ENCODE results near the gene CYB5R3. TPM values are rescaled to one million over a fixed set of nuclear protein-coding genes. Genes with fewer than 3 reads are reported as not detected.
"Not testable (repeated sequence)": the region's sequence is repeated elsewhere in the genome, so short reads cannot be mapped to it uniquely, and the experiment has no call there.

The CYB5R3 gene
- polyA plus RNA-seq, 4 donors: 70.0 to 174 (median 118) TPM

DNA sequence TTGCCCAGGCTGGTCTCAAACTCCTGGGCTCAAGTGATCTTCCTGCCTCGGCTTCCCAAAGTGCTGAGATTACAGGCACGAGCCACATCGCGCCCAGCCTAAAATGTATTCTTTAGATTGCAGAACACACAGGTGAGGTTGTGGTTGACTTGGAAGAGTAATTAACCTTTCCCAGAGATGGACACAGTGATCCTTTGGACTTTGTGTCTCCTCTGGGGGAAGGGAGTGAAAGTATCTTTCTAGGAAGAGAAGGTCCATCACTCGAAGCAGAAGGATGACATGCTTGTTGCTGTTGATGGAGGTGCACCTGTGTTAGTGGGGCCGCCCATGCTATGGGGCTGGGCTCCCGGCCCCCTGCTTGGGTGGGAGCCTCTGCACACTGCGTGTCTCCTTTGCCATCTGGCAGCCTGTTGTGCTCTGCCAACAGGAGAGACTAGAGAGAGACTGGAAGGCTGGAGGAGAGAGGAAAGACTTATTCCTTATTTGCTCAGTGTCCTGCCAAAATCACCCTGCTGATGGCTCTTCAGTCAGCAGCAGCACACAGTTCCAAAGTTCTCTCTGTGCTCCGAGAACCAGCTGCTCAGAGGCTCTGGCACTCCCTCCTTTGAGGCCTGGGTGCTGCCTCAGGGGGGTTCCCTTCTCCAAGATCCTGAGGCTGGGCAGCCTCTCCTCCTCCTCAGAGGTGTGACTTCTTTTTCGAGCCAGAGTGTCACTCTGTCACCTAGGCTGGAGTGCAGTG lies 33.1 kb upstream of the CYB5R3 start:
- Histone ChIP-seq H3K27me3 (ENCODE audit: control insufficient read depth in 3 of 3, insufficient read depth in 3 of 3, low read length in 3 of 3) (no peaks in the 10 kb centered on the region), H3K36me3 (ENCODE audit: control insufficient read depth in 3 of 3, insufficient read depth in 2 of 3, low read depth in 1 of 3, low read length in 3 of 3) (no peaks in the 10 kb centered on the region), H3K27ac (ENCODE audit: low read depth in 1 of 3, low read length in 2 of 3) (peak overlapping the region in 2 of 3 donors; percentile 11 to 47), H3K4me1 (ENCODE audit: control insufficient read depth in 3 of 3, insufficient read depth in 2 of 3, low read depth in 1 of 3, low read length in 2 of 3) (peaks cover 4 to 56% (median 9%) of the 10 kb centered on the region in 3 donors), H3K4me3 (ENCODE audit: low read depth in 1 of 3, low read length in 3 of 3) (no peak overlapping the region), H3K9me3 (ENCODE audit: control insufficient read depth in 2 of 2, insufficient read depth in 1 of 2, low read depth in 1 of 2, low read length in 1 of 2) (peaks cover 0 to 10% of the 10 kb centered on the region in 2 donors)
- FAIRE-seq: no peak
- 19 to 52% (median 40%) methylated on average over 10 of the region's 10 CpGs for WGBS, 3 donors
- DNase-seq: peak; percentile 83

GRCh38 chr22:42680648-42681047 lies 31.5 kb upstream of the CYB5R3 start:
- peak overlapping the region in 1 of 3 donors; percentile 61 for H3K27ac ChIP-seq (ENCODE audit: low read depth in 1 of 3, low read length in 2 of 3)
- 69 to 79% (median 71%) methylated on average over 8 of the region's 8 CpGs for WGBS, 3 donors
- H3K36me3 ChIP-seq (ENCODE audit: control insufficient read depth in 3 of 3, insufficient read depth in 2 of 3, low read depth in 1 of 3, low read length in 3 of 3): no peaks in the 10 kb centered on the region
- DNase-seq: peak; percentile 22 to 43
- no peak for FAIRE-seq
- peaks cover 4 to 39% (median 9%) of the 10 kb centered on the region in 3 donors for H3K4me1 ChIP-seq (ENCODE audit: control insufficient read depth in 3 of 3, insufficient read depth in 2 of 3, low read depth in 1 of 3, low read length in 2 of 3)
- H3K4me3 ChIP-seq (ENCODE audit: low read depth in 1 of 3, low read length in 3 of 3): no peak overlapping the region
- H3K27me3 ChIP-seq (ENCODE audit: control insufficient read depth in 3 of 3, insufficient read depth in 3 of 3, low read length in 3 of 3): no peaks in the 10 kb centered on the region
- H3K9me3 ChIP-seq (ENCODE audit: control insufficient read depth in 2 of 2, insufficient read depth in 1 of 2, low read depth in 1 of 2, low read length in 1 of 2): peaks cover 0 to 10% of the 10 kb centered on the region in 2 donors

GRCh38 chr22:42679691-42680090 lies 30.5 kb upstream of the CYB5R3 start:
- WGBS, 3 donors: 78 to 95% (median 91%) methylated on average over 4 of the region's 4 CpGs
- no peaks in the 10 kb centered on the region for H3K36me3 ChIP-seq (ENCODE audit: control insufficient read depth in 3 of 3, insufficient read depth in 2 of 3, low read depth in 1 of 3, low read length in 3 of 3)
- H3K27me3 ChIP-seq (ENCODE audit: control insufficient read depth in 3 of 3, insufficient read depth in 3 of 3, low read length in 3 of 3): no peaks in the 10 kb centered on the region
- DNase-seq (no peak), FAIRE-seq (no peak)
- peaks cover 4 to 38% (median 9%) of the 10 kb centered on the region in 3 donors for H3K4me1 ChIP-seq (ENCODE audit: control insufficient read depth in 3 of 3, insufficient read depth in 2 of 3, low read depth in 1 of 3, low read length in 2 of 3)
- no peak overlapping the region for H3K27ac ChIP-seq (ENCODE audit: low read depth in 1 of 3, low read length in 2 of 3)
- H3K4me3 ChIP-seq (ENCODE audit: low read depth in 1 of 3, low read length in 3 of 3): no peak overlapping the region
- H3K9me3 ChIP-seq (ENCODE audit: control insufficient read depth in 2 of 2, insufficient read depth in 1 of 2, low read depth in 1 of 2, low read length in 1 of 2): peaks cover 0 to 10% of the 10 kb centered on the region in 2 donors

- no peaks in the 10 kb centered on the region for H3K36me3 ChIP-seq (ENCODE audit: control insufficient read depth in 3 of 3, insufficient read depth in 2 of 3, low read depth in 1 of 3, low read length in 3 of 3)
- H3K27me3 ChIP-seq (ENCODE audit: control insufficient read depth in 3 of 3, insufficient read depth in 3 of 3, low read length in 3 of 3): no peaks in the 10 kb centered on the region
- WGBS, 3 donors: 95 to 100% (median 98%) methylated on average over 1 of the region's 1 CpG
- H3K4me1 ChIP-seq (ENCODE audit: control insufficient read depth in 3 of 3, insufficient read depth in 2 of 3, low read depth in 1 of 3, low read length in 2 of 3): peaks cover 2 to 30% (median 9%) of the 10 kb centered on the region in 3 donors
- FAIRE-seq: no peak
- peak overlapping the region in 1 of 3 donors; percentile 5 for H3K27ac ChIP-seq (ENCODE audit: low read depth in 1 of 3, low read length in 2 of 3)
- no peak for DNase-seq
- H3K9me3 ChIP-seq (ENCODE audit: control insufficient read depth in 2 of 2, insufficient read depth in 1 of 2, low read depth in 1 of 2, low read length in 1 of 2): peaks cover 0 to 10% of the 10 kb centered on the region in 2 donors
- no peak overlapping the region for H3K4me3 ChIP-seq (ENCODE audit: low read depth in 1 of 3, low read length in 3 of 3)
Measured at GRCh38 chr22:42678894-42679293, 29.7 kb upstream of the CYB5R3 start.

DNA sequence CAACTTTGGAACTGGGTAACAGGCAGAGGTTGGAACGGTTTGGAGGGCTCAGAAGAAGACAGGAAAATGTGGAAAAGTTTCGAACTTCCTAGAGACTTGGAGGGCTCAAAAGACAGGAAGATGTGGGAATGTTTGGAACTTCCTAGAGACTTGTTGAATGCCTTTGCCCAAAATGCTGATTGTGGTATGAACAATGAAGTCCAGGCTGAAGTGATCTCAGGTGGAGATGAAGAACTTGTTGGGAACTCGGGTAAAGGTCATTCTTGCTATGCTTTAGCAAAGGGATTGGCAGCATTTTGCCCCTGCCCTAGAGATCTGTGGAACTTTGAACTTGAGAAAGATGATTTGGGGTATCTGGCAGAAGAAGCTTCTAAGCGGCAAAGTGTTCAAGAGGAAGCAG lies 28.7 kb upstream of the CYB5R3 start:
- H3K4me1 ChIP-seq (ENCODE audit: control insufficient read depth in 3 of 3, insufficient read depth in 2 of 3, low read depth in 1 of 3, low read length in 2 of 3): peaks cover 2 to 20% (median 7%) of the 10 kb centered on the region in 3 donors
- H3K9me3 ChIP-seq (ENCODE audit: control insufficient read depth in 2 of 2, insufficient read depth in 1 of 2, low read depth in 1 of 2, low read length in 1 of 2); H3K36me3 ChIP-seq (ENCODE audit: control insufficient read depth in 3 of 3, insufficient read depth in 2 of 3, low read depth in 1 of 3, low read length in 3 of 3); H3K4me3 ChIP-seq (ENCODE audit: low read depth in 1 of 3, low read length in 3 of 3); FAIRE-seq; H3K27me3 ChIP-seq (ENCODE audit: control insufficient read depth in 3 of 3, insufficient read depth in 3 of 3, low read length in 3 of 3); H3K27ac ChIP-seq (ENCODE audit: low read depth in 1 of 3, low read length in 2 of 3); DNase-seq: not testable (repeated sequence)
- 67 to 88% (median 78%) methylated on average over 4 of the region's 4 CpGs for WGBS, 3 donors

GRCh38 chr22:42676059-42676607 lies 26.9 kb upstream of the CYB5R3 start:
- H3K36me3 ChIP-seq (ENCODE audit: control insufficient read depth in 3 of 3, insufficient read depth in 2 of 3, low read depth in 1 of 3, low read length in 3 of 3): no peaks in the 10 kb centered on the region
- DNase-seq (no peak), FAIRE-seq (no peak)
- H3K27ac ChIP-seq (ENCODE audit: low read depth in 1 of 3, low read length in 2 of 3): peak overlapping the region in 1 of 3 donors; percentile 78
- 46 to 70% (median 62%) methylated on average over 7 of the region's 7 CpGs for WGBS, 3 donors
- H3K4me1 ChIP-seq (ENCODE audit: control insufficient read depth in 3 of 3, insufficient read depth in 2 of 3, low read depth in 1 of 3, low read length in 2 of 3): peaks cover 0 to 9% (median 7%) of the 10 kb centered on the region in 3 donors
- peaks cover 0 to 10% of the 10 kb centered on the region in 2 donors for H3K9me3 ChIP-seq (ENCODE audit: control insufficient read depth in 2 of 2, insufficient read depth in 1 of 2, low read depth in 1 of 2, low read length in 1 of 2)
- H3K27me3 ChIP-seq (ENCODE audit: control insufficient read depth in 3 of 3, insufficient read depth in 3 of 3, low read length in 3 of 3): no peaks in the 10 kb centered on the region
- H3K4me3 ChIP-seq (ENCODE audit: low read depth in 1 of 3, low read length in 3 of 3): peak overlapping the region in 1 of 3 donors; percentile 0

DNA sequence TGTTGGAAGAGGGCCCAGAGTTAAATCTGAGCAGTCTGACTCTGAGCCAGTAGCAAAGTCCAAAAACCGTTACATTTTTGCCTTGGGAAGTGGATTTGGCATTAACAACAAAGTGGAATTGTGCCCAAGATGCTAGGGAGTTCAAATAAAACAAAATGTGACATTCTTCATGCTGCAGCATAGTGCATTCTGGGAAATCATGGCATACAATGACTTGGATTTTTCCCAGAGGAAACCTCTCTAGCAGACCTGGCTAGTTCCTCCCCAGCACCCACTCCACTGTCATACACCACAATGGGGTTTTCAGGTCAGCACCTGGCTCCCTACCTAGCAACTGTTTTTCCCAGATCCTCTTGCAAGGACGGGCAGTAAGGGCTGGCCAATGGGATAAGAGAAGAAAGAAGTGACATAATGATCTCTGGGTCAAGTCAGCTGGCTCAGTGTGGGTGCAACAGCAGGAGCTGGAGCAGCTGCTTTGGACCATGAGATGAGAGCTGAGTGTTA lies 24.8 kb upstream of the CYB5R3 start:
- WGBS, 3 donors: 6 to 25% (median 16%) methylated on average over 2 of the region's 2 CpGs
- FAIRE-seq (no peak), DNase-seq (no peak)
- H3K27ac ChIP-seq (ENCODE audit: low read depth in 1 of 3, low read length in 2 of 3): no peak overlapping the region
- H3K9me3 ChIP-seq (ENCODE audit: control insufficient read depth in 2 of 2, insufficient read depth in 1 of 2, low read depth in 1 of 2, low read length in 1 of 2): peaks cover 0 to 8% of the 10 kb centered on the region in 2 donors
- H3K4me1 ChIP-seq (ENCODE audit: control insufficient read depth in 3 of 3, insufficient read depth in 2 of 3, low read depth in 1 of 3, low read length in 2 of 3): no peaks in the 10 kb centered on the region
- no peak overlapping the region for H3K4me3 ChIP-seq (ENCODE audit: low read depth in 1 of 3, low read length in 3 of 3)
- H3K36me3 ChIP-seq (ENCODE audit: control insufficient read depth in 3 of 3, insufficient read depth in 2 of 3, low read depth in 1 of 3, low read length in 3 of 3): no peaks in the 10 kb centered on the region
- no peaks in the 10 kb centered on the region for H3K27me3 ChIP-seq (ENCODE audit: control insufficient read depth in 3 of 3, insufficient read depth in 3 of 3, low read length in 3 of 3)

DNA sequence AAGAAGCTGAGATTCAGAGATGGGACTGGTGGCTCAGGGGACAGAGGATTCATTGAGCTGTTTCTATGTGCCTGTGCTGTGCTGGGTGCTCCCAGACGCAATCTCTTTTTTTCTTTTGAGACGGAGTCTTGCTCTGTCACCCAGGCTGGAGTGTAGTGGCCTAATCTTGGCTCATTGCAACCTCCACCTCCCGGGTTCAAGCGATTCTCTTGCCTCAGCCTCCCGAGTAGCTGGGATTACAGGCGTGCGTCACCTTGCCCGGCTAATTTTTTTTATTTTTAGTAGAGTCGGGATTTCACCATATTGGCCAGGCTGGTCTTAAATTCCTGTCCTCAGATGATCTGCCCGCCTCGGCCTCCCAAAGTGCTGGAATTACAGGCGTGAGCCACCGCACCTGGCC lies 23.9 kb upstream of the CYB5R3 start:
- not testable (repeated sequence) for H3K27me3 ChIP-seq (ENCODE audit: control insufficient read depth in 3 of 3, insufficient read depth in 3 of 3, low read length in 3 of 3); H3K36me3 ChIP-seq (ENCODE audit: control insufficient read depth in 3 of 3, insufficient read depth in 2 of 3, low read depth in 1 of 3, low read length in 3 of 3); H3K4me3 ChIP-seq (ENCODE audit: low read depth in 1 of 3, low read length in 3 of 3); H3K27ac ChIP-seq (ENCODE audit: low read depth in 1 of 3, low read length in 2 of 3); FAIRE-seq; DNase-seq; H3K9me3 ChIP-seq (ENCODE audit: control insufficient read depth in 2 of 2, insufficient read depth in 1 of 2, low read depth in 1 of 2, low read length in 1 of 2); H3K4me1 ChIP-seq (ENCODE audit: control insufficient read depth in 3 of 3, insufficient read depth in 2 of 3, low read depth in 1 of 3, low read length in 2 of 3)
- 95 to 96% (median 96%) methylated on average over 13 of the region's 13 CpGs for WGBS, 3 donors
